ENCODE results near the gene ZNF532. TPM values are rescaled to one million over a fixed set of nuclear protein-coding genes. Genes with fewer than 3 reads are reported as not detected.

The ZNF532 gene
- total RNA-seq, 4 donors from 2014 or later, result 54.7 to 124 (median 91.2) TPM

GRCh38 chr18:58859907-58860306 lies 4.8 kb upstream of the ZNF532 start:
- ATAC-seq (no peak), DNase-seq (no peak)
- in situ Hi-C loops (cut with MboI; ENCODE audit: low sequenced_read_pairs in 4 of 4) (no loop called here), intact Hi-C loops (cut with DNase I; ENCODE audit: low total_unique reads) (loop anchor here (5.0 kb wide), 2 partner anchors 68 to 132 kb away; no protein-coding TSS in a partner anchor)
- no peaks in the 10 kb centered on the region for H3K9me3 ChIP-seq
- no peak overlapping the region for H3K4me3 ChIP-seq
- H3K36me3 ChIP-seq, result no peaks in the 10 kb centered on the region
- peaks cover 45 to 53% of the 10 kb centered on the region in 2 donors for H3K4me1 ChIP-seq
- peak overlapping the region; percentile 57 to 97 (median 78) for H3K27ac ChIP-seq
- H3K27me3 ChIP-seq, result no peaks in the 10 kb centered on the region
- TF ChIP-seq POLR2A (IDR thresholded peaks at IDR 0.05) (no peak), CTCF (IDR thresholded peaks at IDR 0.05 in 4 of 5, conservative IDR thresholded peaks at IDR 0.05 in 1 of 5) (no peak)

GRCh38 chr18:58860747-58861231 lies 3.9 kb upstream of the ZNF532 start:
- no peak for TF ChIP-seq POLR2A (IDR thresholded peaks at IDR 0.05)
- no peak for TF ChIP-seq CTCF (IDR thresholded peaks at IDR 0.05 in 4 of 5, conservative IDR thresholded peaks at IDR 0.05 in 1 of 5)
- no peak overlapping the region for H3K4me3 ChIP-seq
- no peak for DNase-seq
- H3K9me3 ChIP-seq, result no peaks in the 10 kb centered on the region
- intact Hi-C loops (cut with DNase I; ENCODE audit: low total_unique reads), result loop anchor here (5.0 kb wide), 2 partner anchors 68 to 132 kb away; no protein-coding TSS in a partner anchor
- in situ Hi-C loops (cut with MboI; ENCODE audit: low sequenced_read_pairs in 4 of 4), result no loop called here
- H3K36me3 ChIP-seq, result peaks cover 0 to 6% of the 10 kb centered on the region in 2 donors
- ATAC-seq, result no peak
- H3K27ac ChIP-seq, result peak overlapping the region; percentile 57 to 97 (median 78)
- peaks cover 53 to 62% of the 10 kb centered on the region in 2 donors for H3K4me1 ChIP-seq
- no peaks in the 10 kb centered on the region for H3K27me3 ChIP-seq

- H3K4me1 ChIP-seq, result peaks cover 59 to 67% of the 10 kb centered on the region in 2 donors
- intact Hi-C loops (cut with DNase I; ENCODE audit: low total_unique reads) (loop anchor here (5.0 kb wide), 2 partner anchors 69 to 131 kb away; no protein-coding TSS in a partner anchor), in situ Hi-C loops (cut with MboI; ENCODE audit: low sequenced_read_pairs in 4 of 4) (no loop called here)
- H3K9me3 ChIP-seq, result no peaks in the 10 kb centered on the region
- no peak for TF ChIP-seq POLR2A (IDR thresholded peaks at IDR 0.05)
- no peak overlapping the region for H3K4me3 ChIP-seq
- DNase-seq, result no peak
- ATAC-seq, result no peak
- no peaks in the 10 kb centered on the region for H3K27me3 ChIP-seq
- H3K36me3 ChIP-seq, result peaks cover 0 to 8% of the 10 kb centered on the region in 2 donors
- H3K27ac ChIP-seq, result peak overlapping the region; percentile 93 to 97 (median 96)
These were observed 3.3 kb upstream of the ZNF532 start for GRCh38 chr18:58861353-58861752.

GRCh38 chr18:58861861-58862301 lies 2.8 kb upstream of the ZNF532 start:
- intact Hi-C loops (cut with DNase I; ENCODE audit: low total_unique reads), result loop anchor here (5.0 kb wide), 2 partner anchors 70 to 130 kb away; no protein-coding TSS in a partner anchor
- Histone ChIP-seq H3K9me3 (no peaks in the 10 kb centered on the region), H3K27me3 (no peaks in the 10 kb centered on the region), H3K36me3 (peaks cover 0 to 8% of the 10 kb centered on the region in 2 donors), H3K4me1 (peaks cover 64 to 73% of the 10 kb centered on the region in 2 donors), H3K4me3 (peak overlapping the region in 1 of 4 donors; percentile 68), H3K27ac (peak overlapping the region; percentile 93 to 97 (median 96))
- no peak for ATAC-seq
- TF ChIP-seq CTCF (IDR thresholded peaks at IDR 0.05 in 4 of 5, conservative IDR thresholded peaks at IDR 0.05 in 1 of 5) (no peak), POLR2A (IDR thresholded peaks at IDR 0.05) (no peak)
- no peak for DNase-seq
- in situ Hi-C loops (cut with MboI; ENCODE audit: low sequenced_read_pairs in 4 of 4), result no loop called here

GRCh38 chr18:58862356-58862755 lies 2.3 kb upstream of the ZNF532 start:
- TF ChIP-seq POLR2A (IDR thresholded peaks at IDR 0.05) (no peak), CTCF (IDR thresholded peaks at IDR 0.05 in 4 of 5, conservative IDR thresholded peaks at IDR 0.05 in 1 of 5) (no peak)
- Histone ChIP-seq H3K4me1 (peaks cover 69 to 78% of the 10 kb centered on the region in 2 donors), H3K9me3 (no peaks in the 10 kb centered on the region), H3K4me3 (peak overlapping the region; percentile 57 to 68 (median 63)), H3K27me3 (no peaks in the 10 kb centered on the region), H3K36me3 (peaks cover 0 to 8% of the 10 kb centered on the region in 2 donors), H3K27ac (peak overlapping the region; percentile 93 to 97 (median 96))
- intact Hi-C loops (cut with DNase I; ENCODE audit: low total_unique reads), result loop anchor here (5.0 kb wide), 2 partner anchors 70 to 130 kb away; no protein-coding TSS in a partner anchor
- no peak for DNase-seq
- in situ Hi-C loops (cut with MboI; ENCODE audit: low sequenced_read_pairs in 4 of 4), result no loop called here
- no peak for ATAC-seq

Measured in gastrocnemius medialis (tissue), 4 donors.